Measurements from ENCODE around the gene PADI3.

The PADI3 gene

GRCh38 chr1:17307946-17308345, 59.0 kb downstream of the PADI3 start, which contains the start of gene PADI4:
Gene PADI4 (plus strand): TSS chr1:17308197. CDS start chr1:17308223, 26 bp downstream.
- Histone ChIP-seq H3K4me1 (ENCODE audit: insufficient read depth, low read length, severe bottlenecking) (no peaks in the 10 kb centered on the region), H3K27me3 (ENCODE audit: insufficient read depth, low read length) (no peaks in the 10 kb centered on the region), H3K9ac (ENCODE audit: low read length) (no peak within 1 kb of the TSS), H3K4me3 (ENCODE audit: low read depth, low read length, poor library complexity, severe bottlenecking) (no peak within 1 kb of the TSS), H3K27ac (ENCODE audit: low read depth, low read length, poor library complexity, severe bottlenecking) (no peak within 1 kb of the TSS), H3K9me2 (ENCODE audit: low read depth, low read length) (no peaks in the 10 kb centered on the region), H2AFZ (ENCODE audit: low read length) (no peak within 1 kb of the TSS), H3K4me2 (ENCODE audit: low read length) (no peak within 1 kb of the TSS), H4K20me1 (ENCODE audit: insufficient read depth, low read length) (no peaks in the 10 kb centered on the region), H3F3A (ENCODE audit: insufficient read depth, low read length) (no peaks in the 10 kb centered on the region), H3K9me3 (ENCODE audit: low read length) (no peaks in the 10 kb centered on the region), H3K36me3 (ENCODE audit: insufficient read depth, low read length) (no peaks in the 10 kb centered on the region), H3K79me2 (ENCODE audit: insufficient read depth, low read length) (no peaks in the 10 kb centered on the region)
- no peak for TF ChIP-seq EZH2 (IDR thresholded peaks at IDR 0.05; ENCODE audit: borderline replicate concordance, low read length)
- TF ChIP-seq CTCF (IDR thresholded peaks at IDR 0.05; ENCODE audit: low read length), result no peak

- Histone ChIP-seq H3K9me2 (ENCODE audit: low read depth, low read length) (no peaks in the 10 kb centered on the region), H3K4me2 (ENCODE audit: low read length) (no peak overlapping the region), H3K4me1 (ENCODE audit: insufficient read depth, low read length, severe bottlenecking) (no peaks in the 10 kb centered on the region), H4K20me1 (ENCODE audit: insufficient read depth, low read length) (no peaks in the 10 kb centered on the region), H2AFZ (ENCODE audit: low read length) (no peak overlapping the region), H3K79me2 (ENCODE audit: insufficient read depth, low read length) (no peaks in the 10 kb centered on the region), H3K9me3 (ENCODE audit: low read length) (no peaks in the 10 kb centered on the region), H3K9ac (ENCODE audit: low read length) (no peak overlapping the region), H3K4me3 (ENCODE audit: low read depth, low read length, poor library complexity, severe bottlenecking) (no peak overlapping the region), H3K27me3 (ENCODE audit: insufficient read depth, low read length) (no peaks in the 10 kb centered on the region), H3K27ac (ENCODE audit: low read depth, low read length, poor library complexity, severe bottlenecking) (no peak overlapping the region), H3K36me3 (ENCODE audit: insufficient read depth, low read length) (no peaks in the 10 kb centered on the region), H3F3A (ENCODE audit: insufficient read depth, low read length) (no peaks in the 10 kb centered on the region)
- TF ChIP-seq EZH2 (IDR thresholded peaks at IDR 0.05; ENCODE audit: borderline replicate concordance, low read length) (no peak), CTCF (IDR thresholded peaks at IDR 0.05; ENCODE audit: low read length) (no peak)
These were observed 59.7 kb downstream of the PADI3 start for GRCh38 chr1:17308593-17308992.

GRCh38 chr1:17309426-17310067, 60.6 kb downstream of the PADI3 start:
- H3K36me3 ChIP-seq (ENCODE audit: insufficient read depth, low read length), result no peaks in the 10 kb centered on the region
- H3K9me3 ChIP-seq (ENCODE audit: low read length), result no peaks in the 10 kb centered on the region
- no peaks in the 10 kb centered on the region for H3F3A ChIP-seq (ENCODE audit: insufficient read depth, low read length)
- H3K4me2 ChIP-seq (ENCODE audit: low read length), result no peak overlapping the region
- H3K27me3 ChIP-seq (ENCODE audit: insufficient read depth, low read length), result no peaks in the 10 kb centered on the region
- H3K9ac ChIP-seq (ENCODE audit: low read length), result no peak overlapping the region
- H3K9me2 ChIP-seq (ENCODE audit: low read depth, low read length), result no peaks in the 10 kb centered on the region
- H3K4me3 ChIP-seq (ENCODE audit: low read depth, low read length, poor library complexity, severe bottlenecking), result no peak overlapping the region
- H3K79me2 ChIP-seq (ENCODE audit: insufficient read depth, low read length), result no peaks in the 10 kb centered on the region
- no peak for TF ChIP-seq CTCF (IDR thresholded peaks at IDR 0.05; ENCODE audit: low read length)
- TF ChIP-seq EZH2 (IDR thresholded peaks at IDR 0.05; ENCODE audit: borderline replicate concordance, low read length), result no peak
- no peaks in the 10 kb centered on the region for H3K4me1 ChIP-seq (ENCODE audit: insufficient read depth, low read length, severe bottlenecking)
- H2AFZ ChIP-seq (ENCODE audit: low read length), result no peak overlapping the region
- no peak overlapping the region for H3K27ac ChIP-seq (ENCODE audit: low read depth, low read length, poor library complexity, severe bottlenecking)
- no peaks in the 10 kb centered on the region for H4K20me1 ChIP-seq (ENCODE audit: insufficient read depth, low read length)

Measured in OCI-LY1 (cell line).